GM18526 (cell line): ENCODE results near the gene SDK1.

Source experiments
- POLR2A ChIP-seq: IDR thresholded peaks from 3 replicates; pipeline ENCODE4 v1.6.1; 2011; ENCODE audit not compliant: insufficient read length; ENCODE audit errors: extremely low read depth

Gene SDK1

GRCh38 chr7:3953946-3954345, 652.9 kb downstream of the SDK1 start:
- no peak for TF ChIP-seq POLR2A

- no peak for TF ChIP-seq POLR2A
These were observed 654.0 kb downstream of the SDK1 start for GRCh38 chr7:3955026-3955425.

GRCh38 chr7:3955751-3956696, 655.0 kb downstream of the SDK1 start:
- TF ChIP-seq POLR2A = no peak

- no peak for TF ChIP-seq POLR2A
These were observed 655.9 kb downstream of the SDK1 start for GRCh38 chr7:3956949-3957348.

GRCh38 chr7:3957472-3958108, 656.5 kb downstream of the SDK1 start:
- TF ChIP-seq POLR2A = no peak

GRCh38 chr7:3958109-3958483, 657.0 kb downstream of the SDK1 start:
- TF ChIP-seq POLR2A = no peak

GRCh38 chr7:3959364-3959763, 658.3 kb downstream of the SDK1 start:
- no peak for TF ChIP-seq POLR2A

GRCh38 chr7:3960050-3960763, 659.2 kb downstream of the SDK1 start:
- no peak for TF ChIP-seq POLR2A

GRCh38 chr7:3960942-3961341, 659.9 kb downstream of the SDK1 start:
- no peak for TF ChIP-seq POLR2A

GRCh38 chr7:3961857-3962503, 660.9 kb downstream of the SDK1 start:
- no peak for TF ChIP-seq POLR2A

GRCh38 chr7:3964980-3965606, 664.0 kb downstream of the SDK1 start:
- no peak for TF ChIP-seq POLR2A

GRCh38 chr7:3965794-3966395, 664.8 kb downstream of the SDK1 start:
- TF ChIP-seq POLR2A = no peak

GRCh38 chr7:3968234-3968633, 667.2 kb downstream of the SDK1 start:
- TF ChIP-seq POLR2A = no peak

GRCh38 chr7:3969286-3969685, 668.2 kb downstream of the SDK1 start:
- no peak for TF ChIP-seq POLR2A
